SJSA1 (cell line): Measurements from ENCODE around the gene ABHD17A. TPM values are rescaled to one million over a fixed set of nuclear protein-coding genes. Genes with fewer than 3 reads are reported as not detected.

ENCODE experiments used
- DNase-seq, 2 experiments: peaks; one replicate each; pipeline ENCODE4 v3.0.0-alpha.2; 2015 to 2020; ENCODE audit warnings: low spot score in 2 of 2, low read depth in 1 of 2
- H3K27ac ChIP-seq: fragments of 250-450 bp; sonication (Bioruptor Pico); 2 replicates; pipeline ENCODE4 v1.5.1; 2020; ENCODE audit warnings: mild to moderate bottlenecking, moderate library complexity
- H3K27me3 ChIP-seq: fragments of 250-450 bp; sonication (Bioruptor Pico); replicated peaks from 2 replicates; pipeline ENCODE4 v1.5.1; 2020; ENCODE audit warnings: mild to moderate bottlenecking, moderate library complexity
- H3K36me3 ChIP-seq: fragments of 250-450 bp; sonication (Bioruptor Pico); 2 replicates; pipeline ENCODE4 v1.5.1; 2020; ENCODE audit warnings: mild to moderate bottlenecking
- H3K4me1 ChIP-seq: fragments of 250-450 bp; sonication (Bioruptor Pico); replicated peaks from 2 replicates; pipeline ENCODE4 v1.6.1; 2021; ENCODE audit warnings: mild to moderate bottlenecking
- H3K4me3 ChIP-seq: fragments of 250-450 bp; sonication (Bioruptor Pico); 2 replicates; pipeline ENCODE4 v1.5.1; 2020; ENCODE audit warnings: mild to moderate bottlenecking
- H3K9me3 ChIP-seq: fragments of 250-450 bp; sonication (Bioruptor Pico); replicated peaks from 2 replicates; pipeline ENCODE4 v1.5.1; 2020; ENCODE audit warnings: mild to moderate bottlenecking
- total RNA-seq: library from RNA; depleted of rRNA; stranded (reverse); fragments of >200 nt; shearing (Covaris generic); gene quantifications from 2 replicates; pipeline ENCODE4 v1.2.3, GENCODE V29; 2014

ABHD17A gene
- total RNA-seq, 1 experiment from 2014 or later = 101 TPM

DNA sequence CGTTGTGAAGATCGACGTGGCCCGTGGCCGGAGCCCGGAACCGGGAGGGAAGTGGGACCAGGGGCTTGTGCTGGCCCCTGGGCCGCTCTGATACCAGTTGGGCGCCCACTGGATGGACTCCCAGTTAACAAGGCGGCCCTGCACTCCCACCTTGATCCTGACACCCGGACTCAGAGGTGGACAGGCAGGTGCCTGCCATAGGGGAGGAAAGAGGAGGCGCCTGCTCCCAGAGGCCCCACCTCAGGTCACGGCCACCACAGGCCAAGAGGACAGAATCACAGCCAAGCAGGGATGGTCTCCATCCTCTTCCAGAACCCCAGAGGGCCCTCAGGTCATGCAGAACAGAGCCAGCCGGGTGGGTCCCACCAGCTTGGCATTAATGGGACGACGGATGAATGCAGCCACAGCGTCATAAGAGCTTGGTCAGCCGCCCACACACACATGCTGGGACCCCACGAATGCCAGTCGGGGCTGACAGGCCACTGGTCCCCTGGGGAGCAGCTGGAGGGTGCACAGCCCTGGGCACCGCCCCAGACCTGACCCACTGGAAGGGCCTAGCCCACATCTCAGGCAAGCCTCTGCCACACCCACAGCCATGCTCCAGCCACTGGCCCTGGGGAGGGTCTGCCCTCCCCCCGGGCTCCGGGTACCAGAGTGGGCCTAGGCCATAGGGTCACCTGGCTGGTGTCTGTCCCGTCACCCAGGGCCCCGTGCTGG is 12.3 kb downstream of the ABHD17A start:
- Histone ChIP-seq H3K4me3 (no peak overlapping the region), H3K27me3 (no peaks in the 10 kb centered on the region), H3K9me3 (0 out of 2 replicates have a peak, but pooled peaks cover 2% of the 10 kb centered on the region), H3K27ac (no peak overlapping the region), H3K36me3 (peaks cover 49% of the 10 kb centered on the region), H3K4me1 (peaks cover 23% of the 10 kb centered on the region)
- no peak for DNase-seq

DNA sequence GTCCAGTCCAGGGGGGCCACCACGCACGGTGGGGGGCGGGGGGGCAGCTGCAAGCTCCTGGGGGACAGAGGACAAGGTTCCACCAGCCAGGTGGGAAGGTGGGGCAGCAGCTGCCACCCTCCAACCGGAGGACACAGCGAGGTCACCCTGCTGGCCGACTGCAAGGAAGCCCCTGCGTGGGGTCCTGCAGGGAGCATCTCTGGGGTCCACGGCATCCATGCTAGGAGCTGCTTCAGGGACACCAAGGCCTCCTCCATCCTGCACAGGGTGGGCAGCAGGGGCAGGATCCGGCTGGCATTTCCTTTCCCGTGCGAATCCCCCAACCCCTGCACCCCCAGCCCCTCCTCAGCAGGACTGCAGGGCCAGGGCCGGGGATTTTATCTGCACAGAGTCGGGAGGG is 13.7 kb downstream of the ABHD17A start:
- Histone ChIP-seq H3K27me3 (no peaks in the 10 kb centered on the region), H3K4me1 (peaks cover 22% of the 10 kb centered on the region), H3K4me3 (no peak overlapping the region), H3K27ac (no peak overlapping the region), H3K9me3 (0 out of 2 replicates have a peak, but pooled peaks cover 2% of the 10 kb centered on the region), H3K36me3 (peaks cover 48% of the 10 kb centered on the region)
- no peak for DNase-seq

GRCh38 chr19:1871140-1871597 is 14.1 kb downstream of the ABHD17A start:
- Histone ChIP-seq H3K27ac (no peak overlapping the region), H3K9me3 (0 out of 2 replicates have a peak, but pooled peaks cover 2% of the 10 kb centered on the region), H3K4me1 (peaks cover 18% of the 10 kb centered on the region), H3K27me3 (no peaks in the 10 kb centered on the region), H3K36me3 (peaks cover 43% of the 10 kb centered on the region), H3K4me3 (no peak overlapping the region)
- DNase-seq = no peak

DNA sequence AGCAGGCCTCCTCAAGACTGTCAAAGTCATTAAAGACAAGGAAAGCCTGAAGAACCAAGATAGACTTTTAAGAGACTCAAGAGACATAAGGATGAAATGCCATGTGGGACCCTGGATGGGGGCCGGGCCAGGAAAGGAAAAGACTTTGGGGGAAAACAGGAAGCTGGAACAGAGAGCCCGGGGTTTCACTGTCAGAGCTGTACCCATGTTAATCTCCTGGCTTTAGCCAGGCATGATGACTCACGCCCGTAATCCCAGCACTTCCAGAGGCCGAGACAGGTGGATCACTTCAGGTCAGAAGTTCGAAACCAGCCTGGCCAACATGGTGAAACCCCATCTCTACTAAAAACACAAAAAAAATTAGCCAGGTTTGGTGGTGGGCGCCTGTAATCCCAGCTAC is 16.3 kb downstream of the ABHD17A start:
- H3K4me1 ChIP-seq = peaks cover 12% of the 10 kb centered on the region
- no peak overlapping the region for H3K27ac ChIP-seq
- H3K4me3 ChIP-seq = no peak overlapping the region
- no peaks in the 10 kb centered on the region for H3K9me3 ChIP-seq
- H3K36me3 ChIP-seq = peaks cover 36% of the 10 kb centered on the region
- H3K27me3 ChIP-seq = no peaks in the 10 kb centered on the region
- DNase-seq = no peak

- Histone ChIP-seq H3K36me3 (peaks cover 20% of the 10 kb centered on the region), H3K4me1 (peaks cover 8% of the 10 kb centered on the region), H3K27ac (no peak overlapping the region), H3K9me3 (no peaks in the 10 kb centered on the region), H3K4me3 (no peak overlapping the region), H3K27me3 (no peaks in the 10 kb centered on the region)
- DNase-seq = no peak
These were observed 18.0 kb downstream of the ABHD17A start for GRCh38 chr19:1867349-1867724.

- no peak for DNase-seq
- Histone ChIP-seq H3K4me1 (peaks cover 13% of the 10 kb centered on the region), H3K36me3 (peaks cover 17% of the 10 kb centered on the region), H3K27ac (no peak overlapping the region), H3K27me3 (no peaks in the 10 kb centered on the region), H3K4me3 (no peak overlapping the region), H3K9me3 (no peaks in the 10 kb centered on the region)
These were observed 18.5 kb downstream of the ABHD17A start for GRCh38 chr19:1866693-1867348.

- peak overlapping the region; percentile 57; the same call in 1 of the 2 replicates for H3K4me3 ChIP-seq
These were observed 19.9 kb downstream of the ABHD17A start for GRCh38 chr19:1865172-1866010.

GRCh38 chr19:1864480-1865171 is 20.7 kb downstream of the ABHD17A start:
- H3K27ac ChIP-seq = peak overlapping the region; percentile 83
- H3K4me3 ChIP-seq = peak overlapping the region; percentile 57
- no peaks in the 10 kb centered on the region for H3K9me3 ChIP-seq
- peaks cover 19% of the 10 kb centered on the region for H3K4me1 ChIP-seq
- H3K36me3 ChIP-seq = peaks cover 8% of the 10 kb centered on the region
- peak; percentile 76 to 80 for DNase-seq
- no peaks in the 10 kb centered on the region for H3K27me3 ChIP-seq

More at GRCh38 chr19:1865172-1866010, 19.9 kb downstream of the ABHD17A start:
- Histone ChIP-seq H3K9me3 (no peaks in the 10 kb centered on the region), H3K27ac (peak overlapping the region; percentile 83), H3K4me1 (peaks cover 19% of the 10 kb centered on the region), H3K27me3 (no peaks in the 10 kb centered on the region), H3K36me3 (peaks cover 9% of the 10 kb centered on the region)
- no peak for DNase-seq

DNA sequence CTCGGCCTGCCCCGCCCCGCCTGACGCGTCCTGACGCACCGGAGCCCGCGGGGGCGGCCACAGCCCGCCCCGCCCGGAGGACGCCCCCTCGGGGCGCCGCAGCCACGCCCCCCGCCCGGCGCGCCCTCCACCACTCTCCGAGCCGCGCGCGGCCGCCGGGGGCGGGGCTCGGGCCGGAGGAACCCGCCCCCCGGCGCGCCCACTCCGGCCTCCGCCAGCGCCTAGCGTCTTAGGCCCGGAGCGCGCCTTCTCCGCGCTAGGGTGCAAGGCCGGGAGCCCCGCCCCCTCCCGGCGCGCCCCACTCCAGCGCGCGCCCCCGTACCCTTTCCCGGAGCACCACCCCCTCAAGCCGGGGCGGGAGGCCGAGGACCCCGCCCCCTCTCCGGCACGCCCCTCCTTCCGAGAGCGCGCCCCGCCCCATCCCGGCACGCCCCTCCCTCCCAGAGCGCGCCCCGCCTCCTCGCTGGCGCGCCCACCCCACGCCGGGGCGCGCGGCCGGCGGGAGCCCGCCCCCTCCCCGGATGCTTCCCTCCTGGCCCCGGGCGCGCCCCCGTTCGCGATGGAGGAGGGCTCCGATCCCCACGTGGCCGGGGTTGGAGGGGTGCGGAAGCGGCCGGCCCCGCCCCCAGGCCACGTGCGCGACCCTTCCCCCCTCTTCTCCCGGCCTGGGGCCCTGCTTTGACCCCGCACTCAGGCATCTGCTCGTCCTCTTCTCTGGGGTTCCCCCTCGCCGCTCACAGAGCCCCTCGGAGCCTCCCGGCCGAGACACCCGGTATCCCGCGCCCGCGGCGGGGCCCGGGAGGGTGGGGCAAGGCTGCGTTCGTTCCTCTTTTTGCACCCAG is 21.4 kb downstream of the ABHD17A start:
- no peaks in the 10 kb centered on the region for H3K27me3 ChIP-seq
- H3K4me1 ChIP-seq = peaks cover 19% of the 10 kb centered on the region
- H3K4me3 ChIP-seq = peak overlapping the region; percentile 57
- H3K36me3 ChIP-seq = peaks cover 3% of the 10 kb centered on the region
- H3K27ac ChIP-seq = peak overlapping the region; percentile 83
- DNase-seq = peak; percentile 90 to 95
- no peaks in the 10 kb centered on the region for H3K9me3 ChIP-seq

- no peak for DNase-seq
- H3K27me3 ChIP-seq = no peaks in the 10 kb centered on the region
- peaks cover 2% of the 10 kb centered on the region for H3K36me3 ChIP-seq
- peak within 1 kb of the TSS; percentile 57 for H3K4me3 ChIP-seq
- no peaks in the 10 kb centered on the region for H3K9me3 ChIP-seq
- peaks cover 19% of the 10 kb centered on the region for H3K4me1 ChIP-seq
- H3K27ac ChIP-seq = peak within 1 kb of the TSS; percentile 83
These were observed 22.0 kb downstream of the ABHD17A start, which contains the start of gene KLF16 for GRCh38 chr19:1863328-1863637. Gene KLF16 (minus strand): TSS chr19:1863579. CDS start chr19:1863497, 82 bp downstream.

DNA sequence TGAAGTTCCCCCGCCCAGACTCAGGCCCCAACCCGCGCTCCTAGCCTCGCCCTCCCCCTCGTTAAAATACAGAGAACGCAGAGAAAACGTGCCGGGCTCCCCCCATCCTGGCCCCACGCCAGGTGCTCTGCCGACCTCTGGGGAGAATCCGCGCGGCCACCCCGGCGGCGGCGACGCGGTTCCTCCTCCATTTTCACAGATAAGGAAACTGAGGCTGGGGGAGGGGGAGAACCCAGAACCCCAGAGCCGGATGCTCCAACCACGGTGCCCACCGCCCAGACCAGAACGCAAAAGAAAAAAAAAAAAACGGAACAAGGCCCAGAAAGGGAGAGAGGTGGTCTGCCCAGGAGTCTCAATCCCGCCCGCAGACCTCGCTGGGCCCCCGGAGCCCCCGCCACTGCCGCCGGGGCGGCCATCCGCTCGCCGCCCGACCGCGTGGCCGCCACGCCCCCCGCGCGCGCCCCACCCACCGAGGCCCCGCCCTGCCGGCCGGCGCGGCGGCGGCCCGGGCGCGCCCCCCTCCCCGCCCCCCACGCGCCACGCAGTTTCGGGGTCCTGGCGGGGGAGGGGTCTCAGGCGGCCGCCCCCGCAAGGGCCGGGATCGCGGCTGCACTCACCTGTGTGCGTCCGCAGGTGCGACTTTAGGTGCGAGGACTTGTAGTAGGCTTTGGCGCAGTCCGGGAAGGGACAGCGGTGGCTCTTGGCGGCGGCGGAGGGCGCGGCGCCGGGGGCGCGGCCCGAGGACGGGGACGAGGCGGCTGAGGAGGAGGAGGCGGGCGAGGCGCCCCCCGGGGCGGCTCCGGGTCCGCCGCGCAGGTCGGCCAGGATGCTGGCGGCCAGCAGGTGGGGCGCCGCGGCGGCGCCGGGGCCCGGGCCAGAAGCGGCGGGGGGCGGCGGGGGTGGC is 22.6 kb downstream of the ABHD17A start:
- Histone ChIP-seq H3K9me3 (no peaks in the 10 kb centered on the region), H3K27me3 (no peaks in the 10 kb centered on the region), H3K4me3 (peak overlapping the region; percentile 57), H3K27ac (no peak overlapping the region; the same call in 1 of the 2 replicates), H3K4me1 (peaks cover 19% of the 10 kb centered on the region), H3K36me3 (peaks cover 2% of the 10 kb centered on the region)
- peak in 1 of 2 experiments; percentile 48 for DNase-seq

DNA sequence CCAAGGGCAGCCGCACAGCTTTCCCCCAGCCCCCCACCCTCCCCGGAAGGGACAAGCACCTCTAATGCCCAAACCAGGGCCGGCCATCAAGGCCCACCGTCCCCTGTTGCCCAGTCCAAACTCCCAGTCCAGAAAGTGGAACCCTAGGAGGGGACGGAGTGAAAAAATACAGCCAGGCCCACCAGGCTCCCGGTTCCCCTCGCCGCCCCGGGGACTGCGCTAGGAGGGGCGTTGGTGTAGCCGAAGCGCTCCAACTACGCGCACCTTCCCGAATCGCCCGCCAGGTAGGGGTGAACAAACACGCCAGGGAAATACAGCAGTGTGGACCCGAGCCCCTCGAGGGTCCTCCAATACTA is 23.2 kb downstream of the ABHD17A start:
- Histone ChIP-seq H3K27ac (no peak overlapping the region; the same call in 1 of the 2 replicates), H3K9me3 (no peaks in the 10 kb centered on the region), H3K36me3 (peaks cover 2% of the 10 kb centered on the region), H3K4me3 (peak overlapping the region; percentile 57), H3K4me1 (peaks cover 19% of the 10 kb centered on the region), H3K27me3 (no peaks in the 10 kb centered on the region)
- DNase-seq = no peak
